Middle frontal gyrus (tissue), 1 donor: Measurements from ENCODE around the gene XRCC4.

Experiments
- DNase-seq: peaks from one replicate; pipeline ENCODE4 v3.0.0-alpha.2; 2015; ENCODE audit warnings: low spot score; ENCODE audit errors: extremely low spot score

The XRCC4 gene

DNA sequence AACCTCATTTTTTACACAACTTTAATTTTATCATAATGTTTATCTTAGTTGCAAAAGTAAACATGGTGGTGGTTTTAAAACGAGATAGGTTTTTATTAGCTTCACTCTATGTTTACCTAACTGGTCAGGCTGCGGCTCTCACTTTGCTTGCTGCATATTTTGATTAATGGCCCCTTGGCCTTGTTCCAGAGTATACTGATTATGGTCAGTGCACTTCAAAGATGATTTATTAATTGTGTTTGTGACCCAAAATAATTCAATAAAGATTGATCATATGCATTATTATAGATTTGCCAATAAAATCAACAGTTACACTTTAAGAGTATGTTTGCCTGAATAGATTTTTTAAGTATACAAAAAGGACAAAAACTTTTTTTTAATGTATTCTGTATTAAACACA, 188.0 kb downstream of the XRCC4 start:
- DNase-seq = no peak

DNA sequence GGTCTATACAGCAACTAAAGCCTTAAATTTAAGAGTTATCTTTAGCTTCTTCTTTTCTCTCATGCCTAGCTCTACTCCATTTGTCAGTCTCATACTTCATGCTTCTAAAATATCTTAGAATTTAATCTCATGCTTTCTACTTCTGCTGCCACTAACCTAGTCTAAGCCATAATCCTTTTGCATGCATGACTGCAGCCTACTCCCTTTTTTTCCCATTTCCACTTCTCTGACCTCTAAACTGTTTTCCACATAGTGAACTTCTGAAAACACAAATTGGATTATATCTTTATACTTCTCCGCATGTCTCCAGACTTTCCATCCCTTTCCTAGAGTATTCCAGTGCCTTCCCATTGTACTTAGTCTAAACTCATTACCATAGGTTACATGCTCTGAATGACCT, 193.0 kb downstream of the XRCC4 start:
- DNase-seq = no peak

- no peak for DNase-seq
Measured at GRCh38 chr5:83277154-83277553, 199.8 kb downstream of the XRCC4 start.

- no peak for DNase-seq
Measured at GRCh38 chr5:83277953-83278352, 200.6 kb downstream of the XRCC4 start.

DNA sequence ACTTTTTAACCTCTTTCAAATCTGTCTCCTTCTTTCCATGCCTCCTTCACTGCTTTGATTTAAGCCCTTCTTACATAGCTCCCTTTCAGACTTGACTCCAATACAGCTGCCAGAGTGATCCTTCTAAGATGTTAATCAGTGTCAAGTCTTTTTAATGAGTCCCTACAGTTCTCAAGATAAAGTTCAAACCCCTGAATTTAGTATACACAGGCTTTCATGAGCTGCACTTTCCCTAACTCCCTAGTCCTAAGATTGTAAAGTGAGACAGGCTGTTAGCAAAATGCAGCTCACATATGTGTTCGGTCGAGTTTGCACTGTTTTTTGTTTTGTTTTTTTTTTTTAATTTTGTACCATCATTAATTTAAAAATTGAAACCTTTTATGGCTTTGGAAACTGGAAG, 203.8 kb downstream of the XRCC4 start:
- no peak for DNase-seq

GRCh38 chr5:83281658-83282057, 204.3 kb downstream of the XRCC4 start:
- DNase-seq = no peak

GRCh38 chr5:83283761-83284160, 206.4 kb downstream of the XRCC4 start:
- no peak for DNase-seq

GRCh38 chr5:83285661-83286398, 208.5 kb downstream of the XRCC4 start:
- no peak for DNase-seq

DNA sequence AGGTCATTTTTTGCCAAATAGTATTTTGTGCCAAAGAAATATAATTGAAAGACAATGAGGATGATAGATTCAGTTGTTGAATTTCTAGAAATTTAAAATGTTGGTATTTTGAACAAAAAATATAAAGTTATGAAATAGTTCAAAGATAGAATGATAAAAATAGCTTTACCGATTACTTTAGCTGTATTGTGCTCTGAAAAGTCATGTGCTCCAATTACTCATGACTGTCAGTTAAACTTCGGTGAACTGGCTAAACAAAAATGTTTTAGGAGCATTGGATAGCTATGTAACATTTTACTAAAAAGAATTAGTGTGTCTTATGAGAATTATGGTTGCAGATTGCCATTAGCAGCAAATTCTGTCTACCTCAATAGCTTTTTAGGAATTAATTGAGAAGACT, 216.9 kb downstream of the XRCC4 start:
- no peak for DNase-seq

- no peak for DNase-seq
Measured at GRCh38 chr5:83299353-83299752, 222.0 kb downstream of the XRCC4 start.

- no peak for DNase-seq
Measured at GRCh38 chr5:83306572-83307241, 229.4 kb downstream of the XRCC4 start.

- no peak for DNase-seq
Measured at GRCh38 chr5:83312663-83313062, 235.3 kb downstream of the XRCC4 start.

DNA sequence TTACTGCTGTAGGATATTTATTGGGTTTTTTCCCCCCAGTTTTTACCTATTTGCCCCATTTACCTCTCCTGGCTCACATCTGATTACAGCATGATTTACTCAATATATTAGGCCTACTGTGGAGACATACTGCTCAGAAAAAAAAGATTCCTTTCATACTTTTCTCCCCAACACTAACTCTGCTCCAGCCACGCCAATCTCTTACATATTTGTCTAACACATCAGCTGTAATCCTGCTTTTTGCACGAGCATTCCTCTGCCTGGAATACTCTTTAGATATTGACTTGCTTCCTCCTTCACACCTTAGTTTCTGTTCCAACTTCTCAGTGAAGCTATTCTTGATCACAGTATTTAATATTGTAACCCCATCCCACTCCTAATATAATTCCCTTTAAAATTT, 236.1 kb downstream of the XRCC4 start:
- DNase-seq = no peak

DNA sequence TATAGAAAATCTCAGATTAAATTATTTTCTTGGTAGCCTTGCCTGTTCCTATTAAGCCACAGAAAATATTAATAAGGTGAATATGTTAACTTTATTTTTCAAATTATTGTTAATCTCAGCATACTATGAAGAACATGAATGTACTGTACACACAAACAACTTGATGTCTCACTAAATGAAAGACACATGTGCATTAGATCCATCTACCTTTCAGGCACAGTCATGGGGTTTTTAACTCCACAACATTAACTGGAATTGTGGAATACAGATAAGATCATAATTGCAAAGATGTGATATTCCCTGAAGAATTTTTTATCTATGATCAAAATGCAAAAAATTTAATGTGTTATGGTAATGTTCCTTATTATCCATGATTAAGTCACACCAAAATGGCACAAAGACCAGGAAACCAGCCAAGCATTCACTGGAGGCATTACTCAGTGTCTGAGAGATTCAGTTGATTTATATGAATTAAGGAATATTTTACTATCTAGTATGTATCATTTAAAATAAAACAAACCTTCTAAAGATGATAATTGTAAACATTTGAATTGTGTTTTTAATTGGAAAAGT, 244.2 kb downstream of the XRCC4 start:
- no peak for DNase-seq

- DNase-seq = no peak
Measured at GRCh38 chr5:83322273-83322924, 245.1 kb downstream of the XRCC4 start.

- no peak for DNase-seq
Measured at GRCh38 chr5:83323557-83324180, 246.3 kb downstream of the XRCC4 start.

DNA sequence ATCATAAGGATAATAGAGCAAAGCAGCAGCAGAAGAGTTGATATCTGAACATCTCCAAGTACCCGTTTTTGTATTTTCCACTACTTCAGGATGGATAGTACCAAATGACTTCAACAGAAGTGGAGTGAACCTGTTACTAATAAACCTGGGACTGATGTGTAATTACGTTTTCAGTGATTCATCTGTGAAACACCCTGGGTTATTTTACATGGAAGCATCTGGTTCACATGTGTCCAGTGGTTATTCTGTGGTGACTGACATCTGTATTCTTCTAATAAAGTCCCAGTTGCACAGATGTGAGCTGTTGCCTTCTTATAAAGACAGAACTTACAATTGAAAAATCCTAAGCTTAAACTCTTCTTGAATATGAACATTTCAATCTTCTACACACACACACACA, 254.5 kb downstream of the XRCC4 start:
- DNase-seq = no peak

- DNase-seq = no peak
Measured at GRCh38 chr5:83337453-83338035, 260.2 kb downstream of the XRCC4 start.

DNA sequence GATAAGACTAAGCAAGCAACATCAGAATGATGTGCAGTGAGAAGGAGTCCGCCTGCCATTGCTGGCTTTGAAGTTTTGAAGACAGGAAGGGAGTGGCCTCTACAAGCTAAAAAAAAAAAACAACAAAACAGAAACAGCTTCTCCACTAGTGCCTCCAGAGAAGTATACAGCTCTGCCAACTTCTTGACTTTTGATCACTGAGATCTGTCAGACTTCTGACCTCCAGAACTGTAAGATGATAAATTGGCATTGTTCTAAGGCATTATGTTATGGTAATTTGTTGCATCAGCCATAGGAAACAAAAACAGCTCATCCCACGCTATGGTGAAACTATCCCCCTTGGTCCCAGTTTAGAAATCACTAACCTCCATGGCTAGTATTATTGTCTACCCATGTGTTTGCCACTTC, 263.2 kb downstream of the XRCC4 start:
- no peak for DNase-seq

DNA sequence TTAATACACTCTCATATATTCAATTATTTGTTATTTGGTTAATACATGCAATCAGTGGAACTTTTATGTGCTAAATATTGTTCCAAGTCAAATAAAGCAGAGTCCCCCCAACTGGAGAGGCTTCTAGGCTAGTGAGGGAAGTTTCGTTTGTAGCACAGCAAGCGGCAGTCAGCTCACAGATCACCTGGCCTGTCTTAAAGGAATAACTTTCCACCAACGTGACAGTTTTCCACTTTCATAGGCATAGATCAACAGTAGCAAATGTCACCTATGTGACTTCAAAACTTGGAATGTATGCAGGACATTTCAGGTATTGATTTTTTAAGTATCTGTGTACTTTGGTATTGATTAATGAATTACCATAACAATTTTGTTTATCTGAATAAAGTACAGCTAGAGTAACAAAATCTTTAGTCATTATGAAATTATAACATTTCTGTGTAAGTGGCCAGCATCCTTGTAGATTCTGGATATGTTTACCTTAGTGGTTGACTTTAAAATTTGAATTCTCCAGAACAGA, 264.5 kb downstream of the XRCC4 start:
- DNase-seq = no peak

DNA sequence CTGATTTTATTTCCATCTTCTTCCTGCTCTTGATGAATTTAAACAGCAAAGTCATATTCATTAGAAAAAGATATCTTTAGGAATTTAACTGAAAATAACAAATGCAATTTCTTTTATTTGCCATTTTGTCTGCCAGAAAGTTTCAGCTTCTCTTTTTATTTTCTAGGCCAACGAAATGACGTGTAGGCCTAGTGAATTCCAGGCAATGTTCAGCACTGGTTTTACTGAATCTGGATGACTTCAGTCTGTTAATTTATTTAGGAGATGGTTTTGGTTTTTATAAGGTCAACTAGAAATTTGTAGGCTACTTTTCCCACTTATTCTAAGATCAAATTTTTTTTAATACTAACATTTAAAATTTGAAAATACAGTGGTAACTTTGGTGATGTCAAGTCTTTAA, 265.1 kb downstream of the XRCC4 start:
- DNase-seq = no peak
